ENCODE data around the gene GJB3.

The GJB3 gene

DNA sequence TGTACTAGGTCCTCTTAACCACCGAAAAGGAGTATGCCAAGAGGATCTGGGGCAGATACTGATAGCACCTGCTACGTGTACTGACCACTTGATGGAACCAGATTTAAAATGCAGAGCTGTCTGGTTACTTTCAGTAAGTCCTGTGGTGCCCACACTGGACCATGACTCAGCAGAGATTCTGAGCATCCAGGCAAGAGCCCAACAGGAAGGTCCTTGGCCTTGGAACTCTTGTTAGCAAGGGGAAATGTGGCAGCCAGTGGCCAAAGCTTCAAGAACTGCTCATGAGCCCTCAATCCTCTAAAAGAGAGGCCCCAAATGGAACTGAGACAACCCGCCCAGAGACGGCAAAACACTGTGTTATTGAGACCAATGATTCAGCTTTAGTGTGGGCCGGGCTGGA is 30.4 kb upstream of the GJB3 start:
- Histone ChIP-seq H3K9me3 (ENCODE audit: insufficient read depth, low read length) (no peaks in the 10 kb centered on the region), H3K4me3 (ENCODE audit: insufficient read length, low read depth) (no peak overlapping the region), H3K9ac (ENCODE audit: insufficient read length, low read depth) (no peak overlapping the region), H3K36me3 (ENCODE audit: insufficient read depth, insufficient read length, low read length) (no peaks in the 10 kb centered on the region), H3K4me1 (ENCODE audit: insufficient read depth, insufficient read length) (peaks cover 18% of the 10 kb centered on the region), H3K27me3 (ENCODE audit: insufficient read depth, insufficient read length) (no peaks in the 10 kb centered on the region)
- no peak for DNase-seq (ENCODE audit: low read depth, low spot score)
- no peak for TF ChIP-seq SUZ12 (IDR thresholded peaks at IDR 0.05; ENCODE audit: extremely low read depth, insufficient read depth, insufficient read length)
- no peak for TF ChIP-seq ZNF274 (IDR thresholded peaks at IDR 0.05; ENCODE audit: low read depth, low read length)
- no peak for TF ChIP-seq YY1 (IDR thresholded peaks at IDR 0.05; ENCODE audit: insufficient read depth, insufficient read length)

DNA sequence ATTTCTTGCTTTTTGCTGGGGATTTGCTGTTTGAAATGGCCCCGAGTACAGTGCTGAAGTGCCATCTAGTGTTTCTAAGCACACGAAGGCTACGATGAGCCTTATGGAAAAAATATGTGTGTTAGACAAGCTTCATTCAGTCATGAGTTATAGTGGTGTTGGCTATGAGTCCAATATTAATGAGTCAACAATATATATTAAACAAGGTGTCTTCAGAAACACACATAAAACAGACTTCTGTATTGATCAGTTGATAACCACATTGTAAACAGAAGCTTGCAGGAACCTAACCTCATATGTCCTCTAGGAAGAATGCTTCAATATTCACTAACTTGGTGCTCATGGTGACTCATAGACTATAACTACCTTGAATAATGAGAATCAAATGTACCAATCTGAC is 27.9 kb upstream of the GJB3 start:
- TF ChIP-seq YY1 (IDR thresholded peaks at IDR 0.05; ENCODE audit: insufficient read depth, insufficient read length) (no peak), SUZ12 (IDR thresholded peaks at IDR 0.05; ENCODE audit: extremely low read depth, insufficient read depth, insufficient read length) (no peak), ZNF274 (IDR thresholded peaks at IDR 0.05; ENCODE audit: low read depth, low read length) (no peak)
- no peak overlapping the region for H3K9ac ChIP-seq (ENCODE audit: insufficient read length, low read depth)
- peaks cover 18% of the 10 kb centered on the region for H3K4me1 ChIP-seq (ENCODE audit: insufficient read depth, insufficient read length)
- H3K9me3 ChIP-seq (ENCODE audit: insufficient read depth, low read length): no peaks in the 10 kb centered on the region
- H3K27me3 ChIP-seq (ENCODE audit: insufficient read depth, insufficient read length): no peaks in the 10 kb centered on the region
- H3K36me3 ChIP-seq (ENCODE audit: insufficient read depth, insufficient read length, low read length): no peaks in the 10 kb centered on the region
- no peak overlapping the region for H3K4me3 ChIP-seq (ENCODE audit: insufficient read length, low read depth)
- no peak for DNase-seq (ENCODE audit: low read depth, low spot score)

DNA sequence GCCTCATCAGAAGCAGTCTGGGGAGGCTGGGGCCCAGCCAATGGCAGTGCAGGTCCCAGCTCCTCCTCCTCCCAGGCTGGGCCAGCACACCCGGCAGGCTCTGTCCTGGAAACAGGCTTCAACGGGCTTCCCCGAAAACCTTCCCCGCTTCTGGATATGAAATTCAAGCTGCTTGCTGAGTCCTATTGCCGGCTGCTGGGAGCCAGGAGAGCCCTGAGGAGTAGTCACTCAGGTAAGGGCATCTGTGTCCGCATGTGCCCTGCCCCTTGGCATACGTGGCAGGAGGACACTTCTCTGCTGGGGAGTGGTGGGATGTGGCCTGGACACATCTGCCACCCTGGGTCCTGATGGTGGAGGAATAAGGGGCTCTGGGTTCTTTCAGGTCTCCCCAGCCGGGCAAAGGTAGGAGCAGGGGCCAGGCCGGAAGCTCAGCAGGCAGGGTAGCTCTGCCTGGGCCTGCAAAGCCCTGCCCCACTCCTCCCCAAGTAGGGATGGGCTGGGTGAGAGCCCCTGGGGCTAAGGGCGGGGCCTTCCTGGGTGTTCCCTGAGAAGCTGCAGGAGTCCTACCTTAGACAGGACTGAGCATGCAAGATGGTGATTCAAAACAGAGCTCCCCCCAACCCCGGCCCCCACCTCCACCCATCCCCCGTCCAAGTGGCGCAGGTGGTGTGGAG is 25.9 kb upstream of the GJB3 start, which contains the start of gene GJB5:
TSS of gene GJB5 (plus strand) at position 84 of the 674 bp plus-strand sequence. CDS start 2,284 bp downstream, outside the sequence.
- Histone ChIP-seq H3K9me3 (ENCODE audit: insufficient read depth, low read length) (no peaks in the 10 kb centered on the region), H3K27me3 (ENCODE audit: insufficient read depth, insufficient read length) (no peaks in the 10 kb centered on the region), H3K36me3 (ENCODE audit: insufficient read depth, insufficient read length, low read length) (no peaks in the 10 kb centered on the region), H3K4me1 (ENCODE audit: insufficient read depth, insufficient read length) (peaks cover 25% of the 10 kb centered on the region), H3K4me3 (ENCODE audit: insufficient read length, low read depth) (no peak within 1 kb of the TSS), H3K9ac (ENCODE audit: insufficient read length, low read depth) (peak within 1 kb of the TSS; percentile 14)
- no peak for DNase-seq (ENCODE audit: low read depth, low spot score)
- TF ChIP-seq SUZ12 (IDR thresholded peaks at IDR 0.05; ENCODE audit: extremely low read depth, insufficient read depth, insufficient read length) (no peak), ZNF274 (IDR thresholded peaks at IDR 0.05; ENCODE audit: low read depth, low read length) (no peak), YY1 (IDR thresholded peaks at IDR 0.05; ENCODE audit: insufficient read depth, insufficient read length) (no peak)

GRCh38 chr1:34755961-34756360 is 25.1 kb upstream of the GJB3 start:
- peaks cover 16% of the 10 kb centered on the region for H3K4me1 ChIP-seq (ENCODE audit: insufficient read depth, insufficient read length)
- TF ChIP-seq SUZ12 (IDR thresholded peaks at IDR 0.05; ENCODE audit: extremely low read depth, insufficient read depth, insufficient read length) (no peak), YY1 (IDR thresholded peaks at IDR 0.05; ENCODE audit: insufficient read depth, insufficient read length) (no peak), ZNF274 (IDR thresholded peaks at IDR 0.05; ENCODE audit: low read depth, low read length) (no peak)
- 0 out of 2 replicates have a peak, but pooled peaks cover under 1% of the 10 kb centered on the region for H3K9me3 ChIP-seq (ENCODE audit: insufficient read depth, low read length)
- H3K9ac ChIP-seq (ENCODE audit: insufficient read length, low read depth): no peak overlapping the region
- H3K4me3 ChIP-seq (ENCODE audit: insufficient read length, low read depth): no peak overlapping the region
- no peaks in the 10 kb centered on the region for H3K36me3 ChIP-seq (ENCODE audit: insufficient read depth, insufficient read length, low read length)
- no peaks in the 10 kb centered on the region for H3K27me3 ChIP-seq (ENCODE audit: insufficient read depth, insufficient read length)
- DNase-seq (ENCODE audit: low read depth, low spot score): no peak

DNA sequence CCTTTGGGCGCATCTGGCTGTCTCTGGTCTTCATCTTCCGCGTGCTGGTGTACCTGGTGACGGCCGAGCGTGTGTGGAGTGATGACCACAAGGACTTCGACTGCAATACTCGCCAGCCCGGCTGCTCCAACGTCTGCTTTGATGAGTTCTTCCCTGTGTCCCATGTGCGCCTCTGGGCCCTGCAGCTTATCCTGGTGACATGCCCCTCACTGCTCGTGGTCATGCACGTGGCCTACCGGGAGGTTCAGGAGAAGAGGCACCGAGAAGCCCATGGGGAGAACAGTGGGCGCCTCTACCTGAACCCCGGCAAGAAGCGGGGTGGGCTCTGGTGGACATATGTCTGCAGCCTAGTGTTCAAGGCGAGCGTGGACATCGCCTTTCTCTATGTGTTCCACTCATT is 23.6 kb upstream of the GJB3 start:
- DNase-seq (ENCODE audit: low read depth, low spot score): no peak
- Histone ChIP-seq H3K4me1 (ENCODE audit: insufficient read depth, insufficient read length) (peaks cover 19% of the 10 kb centered on the region), H3K4me3 (ENCODE audit: insufficient read length, low read depth) (no peak overlapping the region), H3K36me3 (ENCODE audit: insufficient read depth, insufficient read length, low read length) (no peaks in the 10 kb centered on the region), H3K27me3 (ENCODE audit: insufficient read depth, insufficient read length) (no peaks in the 10 kb centered on the region), H3K9me3 (ENCODE audit: insufficient read depth, low read length) (peaks cover 9% of the 10 kb centered on the region; the same call in 1 of the 2 replicates), H3K9ac (ENCODE audit: insufficient read length, low read depth) (no peak overlapping the region)
- TF ChIP-seq ZNF274 (IDR thresholded peaks at IDR 0.05; ENCODE audit: low read depth, low read length): no peak
- TF ChIP-seq SUZ12 (IDR thresholded peaks at IDR 0.05; ENCODE audit: extremely low read depth, insufficient read depth, insufficient read length): no peak
- no peak for TF ChIP-seq YY1 (IDR thresholded peaks at IDR 0.05; ENCODE audit: insufficient read depth, insufficient read length)

- H3K4me1 ChIP-seq (ENCODE audit: insufficient read depth, insufficient read length): peaks cover 27% of the 10 kb centered on the region
- TF ChIP-seq YY1 (IDR thresholded peaks at IDR 0.05; ENCODE audit: insufficient read depth, insufficient read length) (no peak), ZNF274 (IDR thresholded peaks at IDR 0.05; ENCODE audit: low read depth, low read length) (no peak), SUZ12 (IDR thresholded peaks at IDR 0.05; ENCODE audit: extremely low read depth, insufficient read depth, insufficient read length) (no peak)
- no peak overlapping the region for H3K9ac ChIP-seq (ENCODE audit: insufficient read length, low read depth)
- no peak overlapping the region for H3K4me3 ChIP-seq (ENCODE audit: insufficient read length, low read depth)
- peaks cover 9% of the 10 kb centered on the region; the same call in 1 of the 2 replicates for H3K9me3 ChIP-seq (ENCODE audit: insufficient read depth, low read length)
- no peaks in the 10 kb centered on the region for H3K36me3 ChIP-seq (ENCODE audit: insufficient read depth, insufficient read length, low read length)
- no peak for DNase-seq (ENCODE audit: low read depth, low spot score)
- no peaks in the 10 kb centered on the region for H3K27me3 ChIP-seq (ENCODE audit: insufficient read depth, insufficient read length)
These were observed 22.3 kb upstream of the GJB3 start for GRCh38 chr1:34758751-34759150.

DNA sequence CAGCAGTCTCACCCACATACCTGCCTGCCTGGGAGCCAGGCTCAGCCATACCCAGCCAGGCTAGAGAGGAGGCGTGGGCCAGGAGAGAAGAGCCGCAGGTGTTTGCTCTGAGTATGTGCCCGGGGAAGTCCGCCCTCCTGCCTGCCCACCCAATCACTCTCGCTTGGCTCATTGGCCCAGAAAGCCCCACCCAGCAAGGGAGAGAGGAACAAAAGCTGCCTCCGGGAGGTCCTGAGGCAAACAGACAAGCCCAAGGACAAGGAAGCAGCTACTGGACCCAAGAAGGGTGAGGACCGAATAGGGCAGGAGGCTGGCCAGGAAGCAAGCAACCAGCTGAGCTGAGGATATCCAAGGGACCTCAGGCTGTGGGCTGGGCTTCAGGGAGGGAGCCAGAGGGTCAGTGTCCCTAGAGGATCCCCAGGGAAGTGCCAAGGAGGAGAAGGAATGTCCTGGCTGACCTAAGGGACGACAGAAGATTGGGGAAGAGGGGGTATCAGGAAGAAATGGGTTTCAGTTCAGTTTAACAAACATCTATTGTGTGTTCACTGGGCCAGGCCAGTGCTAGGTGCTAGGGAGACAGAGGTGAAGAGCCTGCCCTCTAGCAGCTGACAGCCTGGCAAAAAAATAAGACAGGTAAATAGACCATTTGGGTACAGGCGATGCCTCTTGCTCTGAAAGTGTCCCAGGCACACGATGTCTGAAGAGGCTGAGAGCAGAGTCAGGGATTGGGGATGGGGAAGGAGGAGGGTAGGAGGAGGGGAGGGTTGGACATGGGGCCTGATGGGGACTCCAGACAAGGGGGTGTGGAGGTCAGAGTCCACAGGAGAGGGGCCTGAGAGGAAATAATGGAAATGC is 21.3 kb upstream of the GJB3 start, which contains the start of gene GJB4:
TSS of gene GJB4 (plus strand) at position 238 of the 855 bp plus-strand sequence. CDS start 1,515 bp downstream, outside the sequence.
- Histone ChIP-seq H3K36me3 (ENCODE audit: insufficient read depth, insufficient read length, low read length) (no peaks in the 10 kb centered on the region), H3K4me1 (ENCODE audit: insufficient read depth, insufficient read length) (peaks cover 31% of the 10 kb centered on the region), H3K27me3 (ENCODE audit: insufficient read depth, insufficient read length) (peaks cover 2% of the 10 kb centered on the region), H3K9me3 (ENCODE audit: insufficient read depth, low read length) (peaks cover 9% of the 10 kb centered on the region; the same call in 1 of the 2 replicates), H3K9ac (ENCODE audit: insufficient read length, low read depth) (no peak within 1 kb of the TSS), H3K4me3 (ENCODE audit: insufficient read length, low read depth) (no peak within 1 kb of the TSS)
- DNase-seq (ENCODE audit: low read depth, low spot score): no peak
- TF ChIP-seq YY1 (IDR thresholded peaks at IDR 0.05; ENCODE audit: insufficient read depth, insufficient read length): no peak
- no peak for TF ChIP-seq SUZ12 (IDR thresholded peaks at IDR 0.05; ENCODE audit: extremely low read depth, insufficient read depth, insufficient read length)
- TF ChIP-seq ZNF274 (IDR thresholded peaks at IDR 0.05; ENCODE audit: low read depth, low read length): no peak

Measured in NT2/D1 (cell line).